Measurements from ENCODE around the gene OR2T1. TPM values are rescaled to one million over a fixed set of nuclear protein-coding genes. Genes with fewer than 3 reads are reported as not detected.

The OR2T1 gene, protein sequence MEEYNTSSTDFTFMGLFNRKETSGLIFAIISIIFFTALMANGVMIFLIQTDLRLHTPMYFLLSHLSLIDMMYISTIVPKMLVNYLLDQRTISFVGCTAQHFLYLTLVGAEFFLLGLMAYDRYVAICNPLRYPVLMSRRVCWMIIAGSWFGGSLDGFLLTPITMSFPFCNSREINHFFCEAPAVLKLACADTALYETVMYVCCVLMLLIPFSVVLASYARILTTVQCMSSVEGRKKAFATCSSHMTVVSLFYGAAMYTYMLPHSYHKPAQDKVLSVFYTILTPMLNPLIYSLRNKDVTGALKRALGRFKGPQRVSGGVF
- not detected for total RNA-seq (ENCODE audit: unreplicated experiment)
- long read RNA-seq: 0 reads

GRCh38 chr1:248402748-248403147, at the start of gene OR2T1:
Gene OR2T1, plus strand, starts transcription at chr1:248403048. Its CDS starts 3,100 bp downstream, at chr1:248406148.
- TF ChIP-seq CTCF (IDR thresholded peaks at IDR 0.05; ENCODE audit: unreplicated experiment): no peak
- Mint-ChIP-seq H3K9me3 (ENCODE audit: unreplicated experiment) (peaks cover 29% of the 10 kb centered on the region), H3K27ac (ENCODE audit: unreplicated experiment) (no peak within 1 kb of the TSS), H3K36me3 (ENCODE audit: low read depth, unreplicated experiment) (peaks cover 10% of the 10 kb centered on the region), H3K4me3 (ENCODE audit: unreplicated experiment) (no peak within 1 kb of the TSS), H3K27me3 (ENCODE audit: unreplicated experiment) (peaks cover 2% of the 10 kb centered on the region), H3K4me1 (ENCODE audit: unreplicated experiment) (no peaks in the 10 kb centered on the region)
- DNase-seq (ENCODE audit: low spot score): no peak

GRCh38 chr1:248359415-248359814, 43.4 kb upstream of the OR2T1 start:
- peaks cover 31% of the 10 kb centered on the region for H3K9me3 Mint-ChIP-seq (ENCODE audit: unreplicated experiment)
- peaks cover 10% of the 10 kb centered on the region for H3K36me3 Mint-ChIP-seq (ENCODE audit: low read depth, unreplicated experiment)

GRCh38 chr1:248361121-248361715, 41.6 kb upstream of the OR2T1 start, which contains the start of gene OR2T4:
Gene OR2T4, plus strand, starts transcription at chr1:248361665. Its CDS starts 0 bp downstream, at chr1:248361665.
- peaks cover 42% of the 10 kb centered on the region for H3K9me3 Mint-ChIP-seq (ENCODE audit: unreplicated experiment)
- H3K4me1 Mint-ChIP-seq (ENCODE audit: unreplicated experiment): no peaks in the 10 kb centered on the region
- no peak for TF ChIP-seq CTCF (IDR thresholded peaks at IDR 0.05; ENCODE audit: unreplicated experiment)
- H3K36me3 Mint-ChIP-seq (ENCODE audit: low read depth, unreplicated experiment): peaks cover 10% of the 10 kb centered on the region
- H3K27ac Mint-ChIP-seq (ENCODE audit: unreplicated experiment): no peak within 1 kb of the TSS
- no peak within 1 kb of the TSS for H3K4me3 Mint-ChIP-seq (ENCODE audit: unreplicated experiment)
- no peak for DNase-seq (ENCODE audit: low spot score)
- no peaks in the 10 kb centered on the region for H3K27me3 Mint-ChIP-seq (ENCODE audit: unreplicated experiment)

More at GRCh38 chr1:248359415-248359814, 43.4 kb upstream of the OR2T1 start:
- no peak for TF ChIP-seq CTCF (IDR thresholded peaks at IDR 0.05; ENCODE audit: unreplicated experiment)
- no peaks in the 10 kb centered on the region for H3K27me3 Mint-ChIP-seq (ENCODE audit: unreplicated experiment)
- no peak for DNase-seq (ENCODE audit: low spot score)
- no peaks in the 10 kb centered on the region for H3K4me1 Mint-ChIP-seq (ENCODE audit: unreplicated experiment)
- no peak overlapping the region for H3K4me3 Mint-ChIP-seq (ENCODE audit: unreplicated experiment)
- H3K27ac Mint-ChIP-seq (ENCODE audit: unreplicated experiment): no peak overlapping the region

GRCh38 chr1:248366609-248367008, 36.2 kb upstream of the OR2T1 start:
- DNase-seq (ENCODE audit: low spot score): no peak
- no peaks in the 10 kb centered on the region for H3K27me3 Mint-ChIP-seq (ENCODE audit: unreplicated experiment)
- no peak overlapping the region for H3K4me3 Mint-ChIP-seq (ENCODE audit: unreplicated experiment)
- peaks cover 36% of the 10 kb centered on the region for H3K9me3 Mint-ChIP-seq (ENCODE audit: unreplicated experiment)
- no peaks in the 10 kb centered on the region for H3K4me1 Mint-ChIP-seq (ENCODE audit: unreplicated experiment)
- no peak for TF ChIP-seq CTCF (IDR thresholded peaks at IDR 0.05; ENCODE audit: unreplicated experiment)
- peaks cover 10% of the 10 kb centered on the region for H3K36me3 Mint-ChIP-seq (ENCODE audit: low read depth, unreplicated experiment)
- no peak overlapping the region for H3K27ac Mint-ChIP-seq (ENCODE audit: unreplicated experiment)

GRCh38 chr1:248372394-248372793, 30.5 kb upstream of the OR2T1 start:
- Mint-ChIP-seq H3K4me1 (ENCODE audit: unreplicated experiment) (no peaks in the 10 kb centered on the region), H3K36me3 (ENCODE audit: low read depth, unreplicated experiment) (peaks cover 6% of the 10 kb centered on the region), H3K27ac (ENCODE audit: unreplicated experiment) (no peak overlapping the region), H3K27me3 (ENCODE audit: unreplicated experiment) (peaks cover 3% of the 10 kb centered on the region), H3K4me3 (ENCODE audit: unreplicated experiment) (no peak overlapping the region), H3K9me3 (ENCODE audit: unreplicated experiment) (peaks cover 29% of the 10 kb centered on the region)
- no peak for TF ChIP-seq CTCF (IDR thresholded peaks at IDR 0.05; ENCODE audit: unreplicated experiment)
- no peak for DNase-seq (ENCODE audit: low spot score)
